Measurements from ENCODE around the gene TMEM62.
"Not testable (repeated sequence)": the region's sequence is repeated elsewhere in the genome, so short reads cannot be mapped to it uniquely, and the experiment has no call there.

Gene TMEM62

DNA sequence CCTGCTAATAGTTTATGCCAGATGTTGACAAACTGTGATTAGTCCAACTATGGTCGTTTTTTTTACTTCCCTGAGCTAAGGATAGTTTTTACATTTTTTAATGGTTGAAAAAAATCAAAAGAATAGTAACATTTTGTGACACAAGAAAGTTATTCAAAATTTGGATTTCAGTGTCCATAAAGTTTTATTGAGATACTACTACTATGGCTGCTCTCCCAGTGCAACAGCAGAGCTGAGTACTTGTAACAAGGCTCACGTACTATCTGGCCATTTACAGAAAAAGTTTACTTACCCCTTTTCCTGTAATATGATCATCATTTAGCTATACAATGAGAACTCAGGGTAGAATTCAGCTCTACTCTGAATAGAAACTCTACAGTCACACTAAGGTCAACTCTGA, 11.5 kb upstream of the TMEM62 start:
- no peak for DNase-seq (ENCODE audit: low spot score)

DNA sequence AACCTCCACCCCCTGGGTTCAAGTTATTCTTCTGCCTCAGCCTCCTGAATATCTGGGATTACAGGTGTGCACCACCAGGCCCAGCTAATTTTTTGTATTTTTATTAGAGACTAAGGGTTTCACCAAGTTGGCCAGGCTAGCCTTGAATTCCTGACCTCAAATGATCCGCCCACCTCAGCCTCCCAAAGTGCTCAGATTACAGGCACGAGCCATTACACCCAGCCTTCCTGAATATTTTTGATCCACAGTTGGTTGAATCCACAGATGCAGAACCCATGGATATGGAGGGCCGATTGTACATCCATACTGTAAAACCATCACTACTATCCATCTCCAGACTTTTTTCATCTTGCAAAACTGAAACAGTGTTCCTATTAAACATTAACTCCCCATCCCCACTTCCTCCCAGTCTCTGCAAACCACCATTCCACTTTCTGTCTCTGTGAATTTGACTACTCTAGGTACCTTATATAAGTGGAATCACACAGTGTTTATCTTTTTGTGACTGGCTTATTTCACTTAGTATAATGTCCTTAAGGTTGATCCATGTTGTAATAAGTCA, 8.2 kb upstream of the TMEM62 start:
- no peak for DNase-seq (ENCODE audit: low spot score)

DNA sequence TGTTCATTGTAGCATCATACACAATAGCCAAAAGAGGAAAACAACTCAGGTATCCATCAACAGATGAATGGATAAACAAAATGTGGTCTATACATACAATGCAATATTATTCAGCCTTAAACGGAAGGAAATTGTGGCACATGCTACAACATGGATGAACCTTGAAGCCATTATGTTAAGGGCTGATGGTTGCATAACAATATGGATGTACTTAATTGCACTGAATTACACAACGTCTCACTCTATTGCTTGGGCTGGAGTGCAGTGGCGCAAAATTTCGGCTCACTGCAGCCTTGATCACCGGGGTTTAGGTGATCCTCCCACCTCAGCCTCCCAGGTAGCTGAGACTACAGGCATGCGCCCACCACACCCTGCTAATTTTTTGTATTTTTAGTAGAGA, 7.0 kb upstream of the TMEM62 start:
- no peak for DNase-seq (ENCODE audit: low spot score)

DNA sequence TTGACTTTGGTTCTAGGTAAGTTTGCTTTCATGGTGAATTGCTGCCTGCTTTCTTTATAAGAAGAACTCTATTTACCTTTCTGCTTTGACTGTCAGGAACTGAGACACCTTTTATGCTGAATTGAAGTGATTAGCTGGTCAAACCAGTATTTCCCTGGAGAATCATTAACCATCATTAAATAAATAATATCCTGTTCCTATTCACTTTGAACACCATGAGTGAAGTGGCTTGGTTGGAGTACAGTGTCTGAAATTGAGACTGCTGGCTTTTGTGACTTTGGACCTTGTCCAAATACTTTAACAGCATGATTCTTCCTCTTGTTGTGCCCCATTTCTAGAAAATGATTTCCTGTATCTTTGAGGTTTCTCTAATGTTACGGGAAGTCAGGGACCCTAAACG, 5.6 kb upstream of the TMEM62 start:
- no peak for DNase-seq (ENCODE audit: low spot score)

DNA sequence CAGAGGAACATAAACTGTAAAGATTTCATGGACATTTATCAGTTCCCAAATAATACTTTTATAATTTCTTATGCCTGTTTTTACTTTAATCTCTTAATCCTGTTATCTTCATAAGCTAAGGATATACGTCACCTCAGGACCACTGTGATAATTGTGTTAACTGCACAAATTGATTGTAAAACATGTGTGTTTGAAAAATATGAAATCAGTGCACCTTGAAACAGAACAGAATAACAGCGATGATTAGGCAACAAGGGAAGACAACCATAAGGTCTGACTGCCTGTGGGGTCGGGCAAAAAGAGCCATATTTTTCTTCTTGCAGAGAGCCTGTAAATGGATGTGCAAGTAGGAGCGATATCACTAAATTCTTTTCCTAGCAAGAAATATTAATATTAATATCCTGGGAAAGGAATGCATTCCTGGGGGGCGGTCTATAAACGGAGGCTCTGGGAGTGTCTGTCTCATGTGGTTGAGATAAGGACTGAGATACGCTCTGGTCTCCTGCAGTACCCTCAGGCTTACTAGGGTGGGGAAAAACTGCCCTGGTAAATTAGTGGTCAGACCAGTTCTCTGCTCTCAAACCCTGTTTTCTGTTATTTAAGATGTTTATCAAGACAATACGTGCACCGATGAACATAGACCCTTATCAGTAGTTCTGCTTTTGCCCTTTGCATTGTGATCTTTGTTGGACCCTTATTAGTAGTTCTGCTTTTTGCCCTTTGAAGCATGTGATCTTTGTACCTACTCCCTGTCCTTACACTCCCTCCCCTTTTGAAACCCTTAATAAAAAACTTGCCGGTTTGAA, 5.0 kb upstream of the TMEM62 start:
- not testable (repeated sequence) for DNase-seq (ENCODE audit: low spot score)

DNA sequence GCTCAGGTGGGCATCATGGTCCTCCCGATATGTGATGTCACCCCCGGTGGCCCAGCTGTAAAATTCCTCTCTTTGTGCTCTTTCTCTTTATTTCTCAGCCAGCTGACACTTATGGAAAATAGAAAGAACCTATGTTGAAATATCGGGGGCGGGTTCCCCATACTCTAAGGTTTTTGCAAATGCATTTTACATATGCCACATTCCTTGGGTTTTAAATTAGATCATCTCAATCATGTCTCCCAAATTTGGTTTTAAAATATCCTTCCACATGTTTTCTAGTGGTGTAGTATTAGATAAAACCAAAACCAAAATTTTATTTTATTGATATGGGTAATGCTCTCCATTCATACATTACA, 4.4 kb upstream of the TMEM62 start:
- DNase-seq (ENCODE audit: low spot score) = no peak

DNA sequence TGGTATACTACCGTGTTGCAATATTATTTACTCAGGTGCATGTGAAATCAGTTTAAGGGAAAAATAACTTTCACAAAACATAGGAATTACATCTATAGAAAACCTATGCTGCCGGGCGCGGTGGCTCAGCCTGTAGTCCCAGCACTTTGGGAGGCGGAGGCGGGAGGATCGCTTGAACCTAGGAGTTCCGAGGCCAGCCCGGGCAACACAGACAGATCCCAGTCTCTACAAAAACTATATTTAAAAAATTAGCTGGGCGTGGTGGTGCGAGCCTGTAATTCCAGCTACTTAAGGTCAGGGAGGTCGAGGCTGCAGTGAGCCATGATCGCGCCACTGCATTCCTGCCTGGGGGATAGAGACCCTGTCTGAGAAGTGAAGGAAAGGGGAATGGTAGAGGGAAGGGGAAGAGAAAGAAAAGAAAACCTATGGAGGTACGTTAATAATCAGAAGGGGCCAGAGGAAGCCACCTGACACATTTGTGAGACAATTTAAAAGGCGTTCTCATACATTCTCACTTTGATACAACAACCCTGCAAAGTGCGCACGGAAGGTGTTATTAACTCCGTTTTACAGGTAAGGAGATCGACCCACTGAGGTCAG, 456 bp upstream of the TMEM62 start:
- peak; percentile 3 for DNase-seq (ENCODE audit: low spot score)

DNA sequence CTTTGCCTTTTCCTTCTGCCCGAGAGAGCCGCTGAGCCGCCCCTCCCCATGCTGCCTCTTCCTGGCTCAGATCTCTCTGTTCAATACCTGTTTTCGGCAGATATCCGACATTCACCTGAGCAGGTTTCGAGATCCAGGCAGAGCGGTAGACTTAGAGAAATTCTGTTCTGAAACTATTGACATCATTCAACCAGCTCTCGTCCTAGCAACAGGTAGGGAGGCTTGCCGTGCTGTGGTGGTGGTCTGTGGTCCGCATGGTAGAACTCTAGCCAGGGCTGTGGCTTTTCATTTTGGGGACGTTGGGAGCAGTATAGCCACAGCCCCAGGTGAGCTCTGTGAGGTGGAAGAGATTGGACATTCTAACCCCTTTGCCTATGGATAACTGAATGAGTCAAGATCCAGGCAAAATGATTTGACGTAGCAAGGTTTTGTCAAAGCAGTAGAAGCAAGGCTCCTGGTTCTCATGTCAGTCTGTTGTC, 810 bp downstream of the TMEM62 start:
- peak; percentile 51 for DNase-seq (ENCODE audit: low spot score)

DNA sequence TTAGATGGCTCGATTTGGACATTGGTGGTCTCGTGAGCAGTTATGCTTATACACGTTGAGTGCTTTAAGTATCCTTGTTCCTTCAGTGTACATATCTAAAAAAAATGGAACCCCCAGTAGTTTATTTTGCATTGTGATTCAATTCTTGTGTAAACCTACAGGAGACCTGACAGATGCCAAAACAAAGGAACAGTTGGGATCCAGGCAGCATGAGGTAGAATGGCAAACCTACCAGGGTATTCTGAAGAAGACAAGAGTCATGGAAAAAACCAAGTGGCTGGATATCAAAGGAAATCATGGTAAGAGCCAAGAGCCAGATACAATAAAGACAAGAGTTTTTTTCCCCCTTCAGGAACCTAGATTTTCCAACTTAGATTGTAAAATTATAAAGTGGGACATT, 2.0 kb downstream of the TMEM62 start:
- peak; percentile 76 for DNase-seq (ENCODE audit: low spot score)

DNA sequence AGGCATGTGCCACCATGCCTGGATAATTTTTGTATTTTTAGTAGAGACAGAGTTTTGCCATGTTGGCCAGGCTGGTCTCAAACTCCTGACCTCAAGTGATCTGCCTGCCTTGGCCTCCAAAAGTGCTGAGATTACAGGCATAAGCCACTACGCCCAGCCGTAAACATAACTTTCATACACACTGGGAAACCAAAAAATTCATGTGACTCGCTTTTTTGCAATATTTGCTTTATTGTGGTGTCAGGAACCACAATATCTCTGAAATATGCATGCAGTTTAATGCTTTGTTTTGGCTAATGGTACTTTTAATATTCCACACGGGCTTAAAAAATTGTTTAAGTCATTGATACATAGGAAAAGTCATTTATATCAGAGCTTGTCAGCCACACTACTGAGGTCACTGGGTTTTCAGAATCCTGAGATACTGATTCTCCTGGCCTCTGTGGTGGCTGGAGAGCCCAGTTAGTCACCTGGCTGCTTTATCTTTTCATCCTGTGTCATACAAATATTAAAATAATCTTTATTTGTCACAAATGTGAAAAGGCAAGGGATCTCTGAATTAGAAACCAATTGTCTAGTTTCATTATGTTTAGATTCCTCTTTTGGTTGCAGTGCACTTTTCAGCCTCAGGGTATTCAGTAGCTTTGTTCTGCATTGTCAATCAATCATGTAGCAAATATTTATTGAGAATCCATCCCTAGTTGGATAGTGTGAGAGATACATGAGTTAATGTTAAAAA, 10.0 kb downstream of the TMEM62 start:
- no peak for DNase-seq (ENCODE audit: low spot score)

DNA sequence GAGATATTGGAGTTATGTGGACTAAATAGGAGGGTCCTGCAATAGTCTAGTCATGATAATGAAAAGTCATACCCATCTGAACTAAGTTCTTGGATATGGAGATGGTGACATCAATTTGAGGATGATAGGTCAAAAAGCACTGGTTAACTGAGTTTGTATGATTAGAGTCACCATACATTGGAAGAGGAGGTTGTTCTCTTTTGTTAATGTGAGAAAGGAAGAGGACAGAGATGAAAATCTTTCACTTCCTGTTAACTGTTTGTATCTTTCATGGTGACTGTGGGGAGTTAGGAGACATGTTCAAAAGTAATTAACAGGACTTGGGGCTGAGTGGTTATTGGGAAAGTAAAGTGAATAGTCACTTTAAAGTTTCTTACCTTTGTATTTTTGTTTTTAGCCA, 11.1 kb downstream of the TMEM62 start:
- DNase-seq (ENCODE audit: low spot score) = no peak

DNA sequence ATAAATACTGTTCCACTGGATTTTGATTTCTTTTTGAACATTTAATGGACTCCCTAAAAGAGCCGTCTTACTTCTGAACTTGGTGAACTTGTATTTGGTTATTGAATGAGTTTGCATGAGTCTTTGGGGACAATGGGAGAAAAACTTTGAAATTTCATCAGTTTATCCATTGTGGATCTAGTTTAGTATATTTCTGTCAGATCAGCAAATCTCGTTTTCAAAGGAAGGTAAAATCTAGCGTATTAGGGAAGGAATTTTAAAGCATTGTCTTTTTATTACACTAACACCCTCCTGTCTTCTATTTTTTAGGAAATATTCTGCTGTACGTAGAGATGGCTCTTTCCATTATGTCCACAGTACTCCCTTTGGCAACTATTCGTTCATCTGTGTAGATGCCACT, 12.8 kb downstream of the TMEM62 start:
- DNase-seq (ENCODE audit: low spot score) = no peak

DNA sequence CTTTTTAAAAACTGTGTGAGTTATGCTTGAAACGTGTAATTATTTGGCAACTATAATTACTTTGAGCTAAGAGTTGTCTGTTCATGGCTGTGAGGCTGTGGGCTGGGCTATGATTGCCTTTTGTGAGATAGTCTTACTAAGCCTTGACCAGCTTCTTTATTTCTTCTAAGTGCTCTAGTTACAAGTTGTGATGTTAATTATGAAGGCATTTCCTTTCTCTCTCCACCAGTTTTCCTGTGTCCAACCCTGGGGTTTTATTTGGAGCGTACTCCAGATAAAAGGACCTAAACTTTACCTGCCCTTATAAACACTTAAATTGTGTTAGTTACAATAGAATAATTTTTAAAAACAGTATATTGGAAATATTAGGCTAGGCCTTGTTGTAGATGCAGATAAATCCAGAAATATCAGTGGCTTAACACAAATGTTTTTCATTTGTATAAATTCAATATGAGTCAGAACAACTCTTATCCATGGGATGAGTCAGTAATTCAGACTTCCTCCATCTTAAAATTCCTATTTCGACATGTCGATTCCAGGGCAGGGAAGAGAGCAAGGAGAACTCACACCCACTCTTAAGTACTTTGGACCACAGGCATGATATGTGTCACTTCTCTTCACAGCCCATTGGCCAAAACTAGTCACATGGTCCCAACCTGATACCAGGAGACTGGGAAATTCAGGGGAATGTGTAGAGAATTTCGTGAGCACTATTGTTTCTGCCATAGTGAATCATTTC, 17.0 kb downstream of the TMEM62 start:
- no peak for DNase-seq (ENCODE audit: low spot score)

DNA sequence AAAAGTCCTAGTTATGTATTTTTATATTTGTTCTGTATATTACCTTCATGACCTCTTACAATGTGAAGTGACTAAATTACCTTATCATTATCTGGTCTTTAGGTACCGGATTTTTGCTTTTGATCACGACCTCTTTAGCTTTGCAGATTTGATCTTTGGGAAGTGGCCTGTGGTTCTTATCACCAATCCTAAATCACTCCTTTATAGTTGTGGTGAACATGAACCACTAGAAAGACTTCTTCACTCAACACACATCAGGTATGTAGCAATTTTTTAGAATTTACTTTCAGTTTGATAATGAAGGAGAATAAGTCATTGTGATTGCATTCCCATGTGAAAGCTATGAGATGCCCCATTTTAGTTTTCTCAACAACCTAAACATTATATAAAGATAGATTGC, 18.3 kb downstream of the TMEM62 start:
- DNase-seq (ENCODE audit: low spot score) = no peak

DNA sequence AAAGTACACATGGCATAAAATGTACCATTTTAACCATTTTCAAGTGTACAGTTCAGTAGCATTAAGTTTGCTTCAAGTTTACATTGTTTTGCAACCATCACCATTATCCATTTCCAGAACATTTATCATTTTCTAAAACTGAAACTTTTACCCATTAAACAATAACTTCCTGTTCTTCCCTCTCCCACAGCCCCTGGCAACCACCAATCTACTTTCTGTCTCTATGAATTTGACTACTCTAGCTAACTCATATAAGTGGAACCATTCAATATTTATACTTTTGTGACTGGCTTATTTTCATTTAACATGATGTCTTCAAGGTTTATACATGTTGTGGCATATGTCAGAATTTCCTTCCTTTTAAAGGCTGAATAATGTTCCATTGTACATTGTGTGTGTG, 19.9 kb downstream of the TMEM62 start:
- no peak for DNase-seq (ENCODE audit: low spot score)

DNA sequence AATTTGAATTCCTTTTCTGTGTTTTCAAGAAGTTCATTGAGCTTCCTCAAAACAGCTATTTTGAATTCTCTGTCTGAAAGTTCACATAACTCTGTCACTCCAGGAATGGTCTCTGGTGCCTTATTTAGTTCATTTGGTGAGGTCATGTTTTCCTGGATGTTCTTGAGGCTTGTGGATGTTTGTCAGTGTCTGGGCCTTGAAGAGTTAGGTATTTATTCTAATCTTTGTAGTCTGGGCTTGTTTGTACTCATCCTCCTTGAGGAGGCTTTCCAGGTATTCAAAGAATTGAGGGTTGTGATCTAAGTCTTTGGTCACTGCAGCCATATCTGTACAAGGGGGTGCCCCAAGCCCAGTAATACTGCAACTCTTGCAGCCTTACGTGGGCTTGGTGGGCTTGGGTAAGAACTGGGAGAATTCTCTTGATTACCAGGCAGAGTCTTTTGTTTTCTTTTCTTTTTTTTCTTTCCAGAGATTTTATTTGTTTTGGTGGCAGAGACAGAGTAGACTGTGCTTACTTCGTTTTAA, 32.5 kb downstream of the TMEM62 start:
- DNase-seq (ENCODE audit: low spot score) = no peak

DNA sequence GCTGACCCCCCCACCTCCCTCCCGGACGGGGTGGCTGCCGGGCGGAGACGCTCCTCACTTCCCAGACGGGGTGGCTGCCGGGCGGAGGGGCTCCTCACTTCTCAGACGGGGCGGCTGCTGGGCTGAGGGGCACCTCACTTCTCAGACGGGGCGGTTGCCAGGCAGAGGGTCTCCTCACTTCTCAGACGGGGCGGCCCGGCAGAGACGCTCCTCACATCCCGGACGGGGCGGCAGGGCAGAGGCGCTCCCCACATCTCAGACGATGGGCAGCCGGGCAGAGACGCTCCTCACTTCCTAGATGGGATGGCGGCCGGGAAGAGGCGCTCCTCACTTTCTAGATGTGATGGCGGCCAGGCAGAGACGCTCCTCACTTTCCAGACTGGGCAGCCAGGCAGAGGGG, 33.9 kb downstream of the TMEM62 start:
- DNase-seq (ENCODE audit: low spot score) = not testable (repeated sequence)

DNA sequence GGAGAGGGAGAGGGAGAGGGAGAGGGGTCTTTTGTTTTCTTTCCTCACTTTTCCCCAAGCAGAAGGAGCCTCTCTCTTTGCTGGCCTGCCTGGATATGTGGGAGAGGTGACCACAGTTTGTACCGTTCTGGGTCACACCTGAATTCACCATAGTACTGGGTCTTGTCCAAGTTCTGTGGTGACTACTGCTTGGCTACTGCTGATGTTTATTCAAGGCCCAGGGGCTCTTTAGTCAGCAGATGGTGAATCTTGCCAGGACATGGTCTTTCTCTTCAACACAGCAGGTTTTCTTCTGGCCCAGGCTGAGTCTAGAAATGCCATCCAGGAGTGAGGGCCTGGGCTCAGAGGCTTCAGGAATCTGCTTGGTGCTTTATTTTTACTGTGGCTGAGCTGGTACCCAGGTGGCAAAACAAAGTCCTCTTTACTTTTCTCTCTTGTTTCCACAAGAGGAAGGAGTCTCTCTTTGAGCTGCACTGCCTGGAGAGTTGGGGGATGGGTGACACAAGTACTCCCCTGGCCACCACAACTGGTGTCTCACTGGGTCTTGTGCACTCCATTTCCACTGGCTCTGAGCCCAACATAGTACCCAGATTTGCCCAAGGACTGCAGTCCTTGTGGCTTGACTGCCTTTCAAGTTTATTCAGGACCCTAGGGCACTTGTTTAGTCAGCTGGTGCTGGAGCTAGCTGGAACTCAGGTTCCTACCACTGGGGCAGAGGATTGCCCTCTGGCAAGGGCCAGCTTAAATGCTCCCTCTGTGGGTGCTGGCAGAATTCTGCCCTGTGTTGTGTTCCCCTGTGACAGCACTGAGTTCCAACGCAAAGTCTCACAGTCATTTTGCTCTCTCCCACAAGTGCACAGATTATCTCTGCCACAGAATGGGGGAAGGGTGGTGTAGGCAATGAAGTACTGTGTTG, 35.1 kb downstream of the TMEM62 start:
- peak; percentile 70 for DNase-seq (ENCODE audit: low spot score)

DNA sequence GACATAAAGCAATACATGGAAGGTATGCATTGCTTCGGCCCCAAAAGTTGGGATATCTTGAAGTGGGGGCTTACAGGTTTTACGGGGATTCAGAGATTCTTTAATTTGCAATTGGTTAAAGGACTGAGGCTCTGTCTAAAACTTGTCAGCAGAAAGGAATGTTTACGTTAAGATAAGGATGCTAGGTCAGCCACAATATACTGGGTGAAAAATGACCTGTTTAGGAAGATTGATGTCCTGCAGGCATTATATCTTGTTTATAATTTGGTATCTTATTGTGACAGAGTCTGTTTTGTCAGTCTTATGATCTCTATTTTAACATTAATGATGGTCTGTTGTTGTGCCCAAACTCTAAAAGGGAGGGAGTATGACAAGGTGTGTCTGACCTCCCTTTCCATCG, 36.5 kb downstream of the TMEM62 start:
- no peak for DNase-seq (ENCODE audit: low spot score)

DNA sequence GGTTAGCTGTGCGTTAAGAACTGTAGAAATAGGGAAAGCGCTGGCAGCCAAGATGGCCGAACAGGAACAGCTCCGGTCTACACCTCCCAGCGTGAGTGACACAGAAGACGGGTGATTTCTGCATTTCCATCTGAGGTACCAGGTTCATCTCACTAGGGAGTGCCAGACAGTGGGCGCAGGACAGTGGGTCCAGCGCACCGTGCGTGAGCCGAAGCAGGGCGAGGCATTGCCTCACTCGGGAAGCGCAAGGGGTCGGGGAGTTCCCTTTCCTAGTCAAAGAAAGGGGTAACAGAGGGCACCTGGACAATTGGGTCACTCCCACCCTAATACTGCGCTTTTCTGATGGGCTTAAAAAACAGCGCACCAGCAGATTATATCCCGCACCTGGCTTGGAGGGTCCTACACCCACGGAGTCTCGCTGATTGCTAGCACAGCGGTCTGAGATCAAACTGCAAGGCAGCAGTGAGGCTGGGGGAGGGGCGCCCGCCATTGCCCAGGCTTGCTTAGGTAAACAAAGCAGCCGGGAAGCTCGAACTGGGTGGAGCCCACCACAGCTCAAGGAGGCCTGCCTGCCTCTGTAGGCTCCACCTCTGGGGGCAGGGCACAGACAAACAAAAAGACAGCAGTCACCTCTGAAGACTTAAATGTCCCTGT, 42.4 kb downstream of the TMEM62 start:
- DNase-seq (ENCODE audit: low spot score) = not testable (repeated sequence)
